ENCODE results near the gene RAB10. TPM values are rescaled to one million over a fixed set of nuclear protein-coding genes. Genes with fewer than 3 reads are reported as not detected.

Gene RAB10
- total RNA-seq, 1 experiment from 2014 or later, result 130 TPM

GRCh38 chr2:26123426-26123825 lies 89.5 kb downstream of the RAB10 start:
- Mint-ChIP-seq H3K36me3 (ENCODE audit: insufficient read depth in 1 of 3, low read depth in 3 of 3) (peaks cover 1 to 17% (median 16%) of the 10 kb centered on the region in 3 experiments; a peak in 6 of 7 replicates), H3K27ac (peak overlapping the region in 1 of 3 experiments; percentile 49; a peak in 2 of 7 replicates), H3K4me1 (peaks cover 9 to 18% of the 10 kb centered on the region in 2 experiments), H3K9me3 (no peaks in the 10 kb centered on the region), H3K27me3 (ENCODE audit: low read depth) (no peaks in the 10 kb centered on the region), H3K4me3 (no peak overlapping the region)
- DNase-seq, result no peak
- Histone ChIP-seq H3K27ac (ENCODE audit: insufficient read length, low read depth, low read length) (no peak overlapping the region), H3K9me3 (ENCODE audit: control insufficient read depth, low read depth, low read length) (no peaks in the 10 kb centered on the region), H2BK15ac (ENCODE audit: low read depth, low read length) (no peak overlapping the region), H2BK20ac (ENCODE audit: low read depth, low read length, poor library complexity, severe bottlenecking) (no peak overlapping the region), H3K79me1 (ENCODE audit: insufficient read depth, low read depth, low read length, poor library complexity, severe bottlenecking) (peaks cover 6% of the 10 kb centered on the region), H3K18ac (ENCODE audit: insufficient read length, low read depth, low read length) (no peak overlapping the region), H3K23ac (ENCODE audit: insufficient read length, low read depth, low read length) (no peak overlapping the region), H2BK120ac (ENCODE audit: low read depth, low read length, poor library complexity, severe bottlenecking) (no peak overlapping the region), H3K4me1 (ENCODE audit: insufficient read depth, low read length) (no peaks in the 10 kb centered on the region), H4K5ac (ENCODE audit: insufficient read length, low read depth, low read length) (no peak overlapping the region), H3K9ac (ENCODE audit: extremely low read depth, insufficient read length, low read length) (no peak overlapping the region), H4K91ac (ENCODE audit: insufficient read length, low read depth, low read length) (no peak overlapping the region), H3K4ac (ENCODE audit: low read depth, low read length) (no peak overlapping the region), H3K23me2 (ENCODE audit: insufficient read length, low read depth, low read length, poor library complexity, severe bottlenecking) (no peaks in the 10 kb centered on the region), H2BK5ac (ENCODE audit: insufficient read length, low read length) (no peak overlapping the region), H3K56ac (ENCODE audit: insufficient read length, low read depth, low read length) (no peak overlapping the region), H2BK12ac (ENCODE audit: insufficient read length, low read depth, low read length) (no peak overlapping the region), H3K27me3 (ENCODE audit: insufficient read depth, low read length) (no peaks in the 10 kb centered on the region), H3K79me2 (ENCODE audit: insufficient read depth, low read length) (no peaks in the 10 kb centered on the region; the same call in 1 of the 2 replicates), H2AFZ (ENCODE audit: low read length) (no peak overlapping the region), H2AK5ac (ENCODE audit: insufficient read length, low read length) (no peak overlapping the region), H4K20me1 (ENCODE audit: control insufficient read depth, insufficient read depth, insufficient read length) (no peaks in the 10 kb centered on the region), H3K14ac (ENCODE audit: insufficient read depth, low read length) (no peak overlapping the region), H3K4me2 (ENCODE audit: insufficient read depth, insufficient read length, low read length) (no peak overlapping the region), H3T11ph (ENCODE audit: low read length) (no peak overlapping the region), H4K8ac (replicated peaks; ENCODE audit: insufficient read length, low read depth, low read length) (no peak overlapping the region)
- no CpG with 5 or more reads among the region's 5 CpGs for WGBS (ENCODE audit: extremely low coverage, insufficient read length, low lambda C conversion rate)
- no peak for TF ChIP-seq CTCF (conservative IDR thresholded peaks at IDR 0.05)

All from H9 (cell line).